ENCODE measurements around the gene AMOTL1. TPM values are rescaled to one million over a fixed set of nuclear protein-coding genes. Genes with fewer than 3 reads are reported as not detected.

The AMOTL1 gene
- total and polyA plus RNA-seq, 2 donors (not counting 3 experiments of a cell fraction or from before 2014, with no cell fraction given) = 12.5 to 37.8 TPM

DNA sequence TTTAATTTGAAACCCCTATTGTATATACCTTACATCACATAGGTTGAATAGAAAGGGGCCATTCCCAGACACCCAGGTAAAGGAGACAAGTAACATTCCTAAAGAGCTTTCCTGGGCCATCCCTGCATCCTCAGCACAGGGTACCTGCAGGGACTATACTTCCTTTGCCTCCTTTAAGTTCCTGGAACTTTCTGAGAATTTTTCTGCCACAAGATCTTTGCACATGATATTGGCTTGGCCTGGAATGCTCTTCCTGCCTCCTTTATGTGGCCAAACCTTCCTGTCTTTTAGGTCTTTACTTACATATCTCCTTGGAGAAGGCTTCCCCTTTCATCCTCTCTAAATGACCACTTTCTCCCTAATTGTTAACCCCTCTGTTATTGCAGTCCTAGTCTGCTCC, 7.9 kb upstream of the AMOTL1 start:
- dilution Hi-C loops (cut with MboI; ENCODE audit: extremely low pct_ligation_motif_present, low sequenced_read_pairs) = no loop called here
- Histone ChIP-seq H3K79me2 (ENCODE audit: control insufficient read depth, insufficient read depth, low read length) (no peaks in the 10 kb centered on the region), H4K20me1 (replicated peaks; ENCODE audit: control insufficient read depth, extremely low read depth, insufficient read depth, low read length) (no peaks in the 10 kb centered on the region), H3K4me1 (ENCODE audit: control insufficient read depth, extremely low read depth, insufficient read depth, low read length) (peaks cover 7% of the 10 kb centered on the region), H3K27me3 (ENCODE audit: control insufficient read depth in 2 of 2, insufficient read depth in 2 of 2, low read length in 2 of 2) (no peaks in the 10 kb centered on the region), H3K4me2 (ENCODE audit: insufficient read depth, low read length) (no peak overlapping the region), H3K9ac (replicated peaks; ENCODE audit: extremely low read depth, insufficient read depth, low read length) (no peak overlapping the region), H3K9me1 (replicated peaks; ENCODE audit: control insufficient read depth, extremely low read depth, insufficient read depth, low read length) (no peaks in the 10 kb centered on the region), H2AFZ (ENCODE audit: low read depth, low read length) (no peak overlapping the region), H3K27ac (ENCODE audit: insufficient read depth, low read depth, low read length) (no peak overlapping the region), H3K4me3 (replicated peaks in 1 of 3; ENCODE audit: insufficient read depth in 1 of 3, low read depth in 1 of 3, low read length in 3 of 3) (no peak overlapping the region), H3K36me3 (ENCODE audit: control insufficient read depth in 2 of 2, extremely low read depth in 1 of 2, insufficient read depth in 2 of 2, low read length in 2 of 2) (no peaks in the 10 kb centered on the region), H3K9me3 (replicated peaks; ENCODE audit: control insufficient read depth, insufficient read depth, low read length) (no peaks in the 10 kb centered on the region)
- DNase-seq (ENCODE audit: low read depth, low spot score) (no peak), FAIRE-seq (no peak)
- intact Hi-C loops (cut with micrococcal nuclease) = loop anchor here (10.0 kb wide), 1 partner anchor 215 kb away; the partner anchor contains the start of gene FUT4
- BruUV-seq (replicated peaks) = no TSS peak
- ChIA-PET POLR2A (no interaction called here), CTCF (interaction anchor here (0.7 to 0.9 kb wide), 2 partner anchors 19 to 137 kb away, joined by 4 read pairs; no protein-coding TSS in a partner anchor)
- TF ChIP-seq EZH2 (IDR thresholded peaks at IDR 0.05; ENCODE audit: borderline replicate concordance, low read depth, low read length, severe bottlenecking) (no peak), MYC (IDR thresholded peaks at IDR 0.05; ENCODE audit: low read depth, low read length) (no peak), JUN (IDR thresholded peaks at IDR 0.05; ENCODE audit: borderline replicate concordance, insufficient read depth, insufficient read length, low read depth) (no peak), FOS (IDR thresholded peaks at IDR 0.05; ENCODE audit: borderline replicate concordance, insufficient read depth, low read length) (no peak), GATA2 (IDR thresholded peaks at IDR 0.05; ENCODE audit: insufficient read depth, insufficient read length, low read depth, low read length) (no peak), POLR2AphosphoS5 (IDR thresholded peaks at IDR 0.05; ENCODE audit: insufficient read depth, low read depth, low read length) (no peak), POLR2A (IDR thresholded peaks at IDR 0.05; ENCODE audit: low read depth, low read length) (no peak)
- TF ChIP-seq, protein P1, sequence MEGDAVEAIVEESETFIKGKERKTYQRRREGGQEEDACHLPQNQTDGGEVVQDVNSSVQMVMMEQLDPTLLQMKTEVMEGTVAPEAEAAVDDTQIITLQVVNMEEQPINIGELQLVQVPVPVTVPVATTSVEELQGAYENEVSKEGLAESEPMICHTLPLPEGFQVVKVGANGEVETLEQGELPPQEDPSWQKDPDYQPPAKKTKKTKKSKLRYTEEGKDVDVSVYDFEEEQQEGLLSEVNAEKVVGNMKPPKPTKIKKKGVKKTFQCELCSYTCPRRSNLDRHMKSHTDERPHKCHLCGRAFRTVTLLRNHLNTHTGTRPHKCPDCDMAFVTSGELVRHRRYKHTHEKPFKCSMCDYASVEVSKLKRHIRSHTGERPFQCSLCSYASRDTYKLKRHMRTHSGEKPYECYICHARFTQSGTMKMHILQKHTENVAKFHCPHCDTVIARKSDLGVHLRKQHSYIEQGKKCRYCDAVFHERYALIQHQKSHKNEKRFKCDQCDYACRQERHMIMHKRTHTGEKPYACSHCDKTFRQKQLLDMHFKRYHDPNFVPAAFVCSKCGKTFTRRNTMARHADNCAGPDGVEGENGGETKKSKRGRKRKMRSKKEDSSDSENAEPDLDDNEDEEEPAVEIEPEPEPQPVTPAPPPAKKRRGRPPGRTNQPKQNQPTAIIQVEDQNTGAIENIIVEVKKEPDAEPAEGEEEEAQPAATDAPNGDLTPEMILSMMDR (IDR thresholded peaks at IDR 0.05; ENCODE audit: extremely low read depth in 1 of 2, insufficient read depth in 1 of 2, low read depth in 1 of 2, low read length in 2 of 2) = no peak
- TF ChIP-seq, protein P2, sequence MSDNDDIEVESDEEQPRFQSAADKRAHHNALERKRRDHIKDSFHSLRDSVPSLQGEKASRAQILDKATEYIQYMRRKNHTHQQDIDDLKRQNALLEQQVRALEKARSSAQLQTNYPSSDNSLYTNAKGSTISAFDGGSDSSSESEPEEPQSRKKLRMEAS (IDR thresholded peaks at IDR 0.05; ENCODE audit: insufficient read depth, insufficient read length) = no peak

All from endothelial cell of umbilical vein (primary cell).